ENCODE measurements around the gene BORCS5. TPM values are rescaled to one million over a fixed set of nuclear protein-coding genes. Genes with fewer than 3 reads are reported as not detected.
A peak's percentile ranks its signal among the peaks of the same experiment; 100 is the strongest.

BORCS5 gene
- polyA plus RNA-seq, 1 experiment: 13.6 TPM

- Histone ChIP-seq H3K4me3 (ENCODE audit: low read depth, low read length) (no peak overlapping the region), H3K27me3 (ENCODE audit: control insufficient read depth, insufficient read depth, low read length) (no peaks in the 10 kb centered on the region), H3K9me3 (ENCODE audit: control insufficient read depth, insufficient read depth, low read length) (no peaks in the 10 kb centered on the region), H3K27ac (ENCODE audit: low read depth, low read length) (no peak overlapping the region)
- ChIA-PET CTCF (no interaction called here), POLR2A (no interaction called here)
- no peak for TF ChIP-seq CTCF (IDR thresholded peaks at IDR 0.05; ENCODE audit: low read depth, low read length)
- DNase-seq (ENCODE audit: low read depth, low spot score): no peak
These were observed 146.7 kb downstream of the BORCS5 start for GRCh38 chr12:12503384-12504078.

- Histone ChIP-seq H3K4me3 (ENCODE audit: low read depth, low read length) (peak overlapping the region; percentile 0; the same call in 1 of the 2 replicates), H3K27me3 (ENCODE audit: control insufficient read depth, insufficient read depth, low read length) (no peaks in the 10 kb centered on the region), H3K9me3 (ENCODE audit: control insufficient read depth, insufficient read depth, low read length) (no peaks in the 10 kb centered on the region), H3K27ac (ENCODE audit: low read depth, low read length) (no peak overlapping the region)
- DNase-seq (ENCODE audit: low read depth, low spot score): peak; percentile 8
- POLR2A ChIA-PET: interaction anchor here (0.5 kb wide), 1 partner anchor 130 kb away, joined by 4 read pairs; no protein-coding TSS in a partner anchor
- CTCF ChIA-PET: interaction anchor here (0.7 to 1.1 kb wide), 3 partner anchors 129 to 151 kb away, joined by 3 read pairs; no protein-coding TSS in a partner anchor
- no peak for TF ChIP-seq CTCF (IDR thresholded peaks at IDR 0.05; ENCODE audit: low read depth, low read length)
These were observed 148.9 kb downstream of the BORCS5 start for GRCh38 chr12:12505544-12506495.

GRCh38 chr12:12506496-12506890 lies 149.6 kb downstream of the BORCS5 start:
- TF ChIP-seq CTCF (IDR thresholded peaks at IDR 0.05; ENCODE audit: low read depth, low read length): 0 out of 2 replicates have a peak, but pooled peaks have one; percentile 10
- POLR2A ChIA-PET: interaction anchor here (0.5 kb wide), 1 partner anchor 130 kb away, joined by 4 read pairs; no protein-coding TSS in a partner anchor
- Histone ChIP-seq H3K27ac (ENCODE audit: low read depth, low read length) (no peak overlapping the region), H3K4me3 (ENCODE audit: low read depth, low read length) (peak overlapping the region; percentile 15; the same call in 1 of the 2 replicates), H3K9me3 (ENCODE audit: control insufficient read depth, insufficient read depth, low read length) (no peaks in the 10 kb centered on the region), H3K27me3 (ENCODE audit: control insufficient read depth, insufficient read depth, low read length) (no peaks in the 10 kb centered on the region)
- CTCF ChIA-PET: interaction anchor here (0.7 to 1.1 kb wide), 3 partner anchors 129 to 150 kb away, joined by 3 read pairs; no protein-coding TSS in a partner anchor
- peak; percentile 45 for DNase-seq (ENCODE audit: low read depth, low spot score)

- CTCF ChIA-PET: interaction anchor here (1.0 kb wide), 1 partner anchor 138 kb away, joined by 3 read pairs; no protein-coding TSS in a partner anchor
- Histone ChIP-seq H3K27ac (ENCODE audit: low read depth, low read length) (no peak overlapping the region), H3K4me3 (ENCODE audit: low read depth, low read length) (no peak overlapping the region)
These were observed 150.2 kb downstream of the BORCS5 start for GRCh38 chr12:12507121-12507520.

More at GRCh38 chr12:12507121-12507520, 150.2 kb downstream of the BORCS5 start:
- no peak for TF ChIP-seq CTCF (IDR thresholded peaks at IDR 0.05; ENCODE audit: low read depth, low read length)
- no peak for DNase-seq (ENCODE audit: low read depth, low spot score)
- Histone ChIP-seq H3K9me3 (ENCODE audit: control insufficient read depth, insufficient read depth, low read length) (no peaks in the 10 kb centered on the region), H3K27me3 (ENCODE audit: control insufficient read depth, insufficient read depth, low read length) (no peaks in the 10 kb centered on the region)
- POLR2A ChIA-PET: no interaction called here
